ENCODE measurements around the gene ABHD2. TPM values are rescaled to one million over a fixed set of nuclear protein-coding genes. Genes with fewer than 3 reads are reported as not detected.
"Not testable (repeated sequence)": the region's sequence is repeated elsewhere in the genome, so short reads cannot be mapped to it uniquely, and the experiment has no call there.

Gene ABHD2
- total RNA-seq, 1 donor = 115 TPM

DNA sequence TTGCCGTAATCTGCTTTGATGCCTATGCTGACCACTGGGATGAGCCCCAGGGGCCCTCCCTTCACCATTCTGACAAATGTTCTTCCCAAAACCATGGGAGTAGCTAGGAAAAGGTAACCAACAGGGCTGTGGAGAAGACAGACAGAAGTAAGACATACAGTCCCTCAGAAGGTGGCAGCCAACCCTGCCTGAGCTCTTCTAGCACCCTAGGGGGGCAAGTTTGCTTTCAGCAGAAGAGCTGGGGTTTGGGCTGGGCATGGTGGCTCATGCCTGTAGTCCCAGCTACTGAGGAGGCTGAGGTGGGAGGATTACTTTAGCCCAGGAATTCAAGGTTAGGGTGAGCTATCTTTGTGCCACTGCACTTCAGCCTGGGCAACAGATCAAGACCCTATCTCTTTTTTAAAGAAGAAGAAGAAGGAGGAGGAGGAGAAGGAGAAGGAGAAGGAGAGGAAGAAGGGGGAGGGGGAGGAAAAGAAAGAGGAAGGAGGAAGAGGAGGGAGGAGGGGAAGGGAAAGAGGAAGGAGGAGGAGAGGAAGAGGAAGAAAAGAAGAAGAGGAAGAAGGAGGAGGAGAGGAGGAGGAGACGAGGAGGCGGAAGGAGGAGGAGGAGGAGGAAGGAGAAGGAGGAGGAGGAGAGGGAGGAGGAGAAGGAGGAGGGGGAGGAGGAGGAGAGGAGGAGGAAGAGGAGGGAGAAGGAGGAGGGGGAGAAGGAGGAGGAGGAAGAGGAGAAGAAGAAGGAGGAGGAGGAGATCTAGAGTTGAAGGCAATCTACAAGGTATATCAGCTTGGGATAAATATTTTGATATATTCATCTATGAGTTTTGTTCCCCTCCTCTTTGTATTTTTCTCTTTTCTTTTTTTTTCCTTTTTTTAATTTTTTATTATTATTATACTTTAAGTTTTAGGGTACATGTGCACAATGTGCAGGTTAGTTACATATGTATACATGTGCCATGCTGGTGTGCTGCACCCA, 44.9 kb upstream of the ABHD2 start:
- TF ChIP-seq, protein P1, sequence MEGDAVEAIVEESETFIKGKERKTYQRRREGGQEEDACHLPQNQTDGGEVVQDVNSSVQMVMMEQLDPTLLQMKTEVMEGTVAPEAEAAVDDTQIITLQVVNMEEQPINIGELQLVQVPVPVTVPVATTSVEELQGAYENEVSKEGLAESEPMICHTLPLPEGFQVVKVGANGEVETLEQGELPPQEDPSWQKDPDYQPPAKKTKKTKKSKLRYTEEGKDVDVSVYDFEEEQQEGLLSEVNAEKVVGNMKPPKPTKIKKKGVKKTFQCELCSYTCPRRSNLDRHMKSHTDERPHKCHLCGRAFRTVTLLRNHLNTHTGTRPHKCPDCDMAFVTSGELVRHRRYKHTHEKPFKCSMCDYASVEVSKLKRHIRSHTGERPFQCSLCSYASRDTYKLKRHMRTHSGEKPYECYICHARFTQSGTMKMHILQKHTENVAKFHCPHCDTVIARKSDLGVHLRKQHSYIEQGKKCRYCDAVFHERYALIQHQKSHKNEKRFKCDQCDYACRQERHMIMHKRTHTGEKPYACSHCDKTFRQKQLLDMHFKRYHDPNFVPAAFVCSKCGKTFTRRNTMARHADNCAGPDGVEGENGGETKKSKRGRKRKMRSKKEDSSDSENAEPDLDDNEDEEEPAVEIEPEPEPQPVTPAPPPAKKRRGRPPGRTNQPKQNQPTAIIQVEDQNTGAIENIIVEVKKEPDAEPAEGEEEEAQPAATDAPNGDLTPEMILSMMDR (IDR thresholded peaks at IDR 0.05; ENCODE audit: extremely low read depth, low read depth, low read length) = no peak
- DNase-seq (ENCODE audit: insufficient read length, low spot score, missing footprints) = no peak
- H2AFZ ChIP-seq (ENCODE audit: low read length) = no peak overlapping the region
- H3K4me3 ChIP-seq (ENCODE audit: insufficient read depth, low read length) = no peak overlapping the region
- H3K27ac ChIP-seq (ENCODE audit: low read depth, low read length) = no peak overlapping the region
- H4K20me1 ChIP-seq (ENCODE audit: insufficient read depth, low read length) = no peaks in the 10 kb centered on the region
- peaks cover 18% of the 10 kb centered on the region for H3K4me1 ChIP-seq (ENCODE audit: insufficient read depth, low read length)
- no peaks in the 10 kb centered on the region for H3K9me3 ChIP-seq (ENCODE audit: low read depth, low read length)
- H3K4me2 ChIP-seq (ENCODE audit: insufficient read depth, low read length) = no peak overlapping the region
- H3K36me3 ChIP-seq (ENCODE audit: insufficient read depth, low read length) = no peaks in the 10 kb centered on the region
- H3K79me2 ChIP-seq (ENCODE audit: insufficient read depth, low read length) = no peaks in the 10 kb centered on the region
- no peaks in the 10 kb centered on the region for H3K27me3 ChIP-seq (ENCODE audit: insufficient read depth, low read length)

DNA sequence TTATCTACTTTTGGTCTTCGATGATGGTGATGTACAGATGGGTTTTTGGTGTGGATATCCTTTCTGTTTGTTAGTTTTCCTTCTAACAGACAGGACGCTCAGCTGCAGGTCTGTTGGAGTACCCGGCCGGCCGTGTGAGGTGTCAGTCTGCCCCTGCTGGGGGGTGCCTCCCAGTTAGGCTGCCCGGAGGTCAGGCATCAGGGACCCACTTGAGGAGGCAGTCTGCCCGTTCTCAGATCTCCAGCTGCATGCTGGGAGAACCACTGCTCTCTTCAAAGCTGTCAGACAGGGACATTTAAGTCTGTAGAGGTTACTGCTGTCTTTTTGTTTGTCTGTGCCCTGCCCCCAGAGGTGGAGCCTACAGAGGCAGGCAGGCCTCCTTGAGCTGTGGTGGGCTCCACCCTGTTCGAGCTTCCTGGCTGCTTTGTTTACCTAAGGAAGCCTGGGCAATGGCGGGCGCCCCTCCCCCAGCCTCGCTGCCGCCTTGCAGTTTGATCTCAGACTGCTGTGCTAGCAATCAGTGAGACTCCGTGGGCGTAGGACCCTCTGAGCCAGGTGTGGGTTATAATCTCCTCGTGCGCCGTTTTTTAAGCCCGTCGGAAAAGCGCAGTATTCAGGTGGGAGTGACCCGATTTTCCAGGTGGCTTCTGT, 39.1 kb upstream of the ABHD2 start:
- not testable (repeated sequence) for H3K79me2 ChIP-seq (ENCODE audit: insufficient read depth, low read length); DNase-seq (ENCODE audit: insufficient read length, low spot score, missing footprints); H3K27ac ChIP-seq (ENCODE audit: low read depth, low read length); H3K36me3 ChIP-seq (ENCODE audit: insufficient read depth, low read length); H3K4me2 ChIP-seq (ENCODE audit: insufficient read depth, low read length); H4K20me1 ChIP-seq (ENCODE audit: insufficient read depth, low read length); H3K9me3 ChIP-seq (ENCODE audit: low read depth, low read length); H3K4me3 ChIP-seq (ENCODE audit: insufficient read depth, low read length); H3K27me3 ChIP-seq (ENCODE audit: insufficient read depth, low read length); H2AFZ ChIP-seq (ENCODE audit: low read length)
- H3K4me1 ChIP-seq (ENCODE audit: insufficient read depth, low read length) = peaks cover 26% of the 10 kb centered on the region

DNA sequence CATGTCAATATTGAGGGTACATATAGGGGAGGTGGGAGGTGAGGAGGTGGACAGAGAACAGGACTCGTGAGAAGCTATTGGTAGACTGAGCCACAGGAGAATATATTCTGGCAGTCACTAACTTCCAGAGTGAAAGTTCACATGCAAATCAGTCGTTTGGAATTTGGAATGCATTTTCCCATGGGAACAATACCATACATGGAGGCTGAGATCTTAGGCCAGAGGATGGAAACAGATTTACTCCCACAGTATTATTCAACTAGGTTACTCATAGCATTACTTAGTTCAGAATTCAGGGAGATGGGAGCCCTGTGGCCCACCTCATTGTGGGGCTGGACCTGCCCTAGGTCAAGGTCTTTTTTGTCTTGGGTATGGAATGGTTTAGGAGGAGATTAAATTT, 36.4 kb upstream of the ABHD2 start:
- Histone ChIP-seq H3K9me3 (ENCODE audit: low read depth, low read length) (no peaks in the 10 kb centered on the region), H3K79me2 (ENCODE audit: insufficient read depth, low read length) (no peaks in the 10 kb centered on the region), H2AFZ (ENCODE audit: low read length) (no peak overlapping the region), H3K27me3 (ENCODE audit: insufficient read depth, low read length) (no peaks in the 10 kb centered on the region), H3K36me3 (ENCODE audit: insufficient read depth, low read length) (no peaks in the 10 kb centered on the region), H4K20me1 (ENCODE audit: insufficient read depth, low read length) (no peaks in the 10 kb centered on the region), H3K4me3 (ENCODE audit: insufficient read depth, low read length) (no peak overlapping the region), H3K4me2 (ENCODE audit: insufficient read depth, low read length) (peak overlapping the region; percentile 62), H3K27ac (ENCODE audit: low read depth, low read length) (peak overlapping the region; percentile 99), H3K4me1 (ENCODE audit: insufficient read depth, low read length) (peaks cover 26% of the 10 kb centered on the region)
- DNase-seq (ENCODE audit: insufficient read length, low spot score, missing footprints) = peak; percentile 93
- TF ChIP-seq, protein P1 (IDR thresholded peaks at IDR 0.05; ENCODE audit: extremely low read depth, low read depth, low read length) = no peak

DNA sequence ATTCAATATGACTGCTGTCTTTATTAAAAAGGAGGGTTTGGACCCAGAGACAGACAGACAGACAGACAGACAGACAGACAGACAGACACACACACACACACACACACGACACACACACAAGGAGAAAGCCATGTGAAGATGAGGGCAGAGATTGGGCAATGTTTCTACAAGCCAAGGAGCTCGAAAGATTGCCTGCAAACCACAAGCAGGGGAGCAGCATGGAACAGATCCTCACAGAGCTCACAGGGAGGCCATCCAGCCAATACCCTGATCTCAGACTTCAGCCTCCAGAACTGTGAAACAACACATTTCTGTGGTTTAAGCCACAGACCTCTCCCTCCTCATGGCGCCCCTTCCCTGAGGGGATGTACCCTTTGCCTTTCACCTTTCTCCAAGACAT, 35.8 kb upstream of the ABHD2 start:
- H3K9me3 ChIP-seq (ENCODE audit: low read depth, low read length) = no peaks in the 10 kb centered on the region
- DNase-seq (ENCODE audit: insufficient read length, low spot score, missing footprints) = peak; percentile 92
- no peaks in the 10 kb centered on the region for H3K27me3 ChIP-seq (ENCODE audit: insufficient read depth, low read length)
- H3K4me3 ChIP-seq (ENCODE audit: insufficient read depth, low read length) = no peak overlapping the region
- no peaks in the 10 kb centered on the region for H4K20me1 ChIP-seq (ENCODE audit: insufficient read depth, low read length)
- H3K27ac ChIP-seq (ENCODE audit: low read depth, low read length) = peak overlapping the region; percentile 99
- no peak overlapping the region for H2AFZ ChIP-seq (ENCODE audit: low read length)
- TF ChIP-seq, protein P1 (IDR thresholded peaks at IDR 0.05; ENCODE audit: extremely low read depth, low read depth, low read length) = no peak
- H3K4me1 ChIP-seq (ENCODE audit: insufficient read depth, low read length) = peaks cover 26% of the 10 kb centered on the region
- no peaks in the 10 kb centered on the region for H3K79me2 ChIP-seq (ENCODE audit: insufficient read depth, low read length)
- H3K4me2 ChIP-seq (ENCODE audit: insufficient read depth, low read length) = peak overlapping the region; percentile 62
- no peaks in the 10 kb centered on the region for H3K36me3 ChIP-seq (ENCODE audit: insufficient read depth, low read length)
